ENCODE data around the gene PHF24.

DNA sequence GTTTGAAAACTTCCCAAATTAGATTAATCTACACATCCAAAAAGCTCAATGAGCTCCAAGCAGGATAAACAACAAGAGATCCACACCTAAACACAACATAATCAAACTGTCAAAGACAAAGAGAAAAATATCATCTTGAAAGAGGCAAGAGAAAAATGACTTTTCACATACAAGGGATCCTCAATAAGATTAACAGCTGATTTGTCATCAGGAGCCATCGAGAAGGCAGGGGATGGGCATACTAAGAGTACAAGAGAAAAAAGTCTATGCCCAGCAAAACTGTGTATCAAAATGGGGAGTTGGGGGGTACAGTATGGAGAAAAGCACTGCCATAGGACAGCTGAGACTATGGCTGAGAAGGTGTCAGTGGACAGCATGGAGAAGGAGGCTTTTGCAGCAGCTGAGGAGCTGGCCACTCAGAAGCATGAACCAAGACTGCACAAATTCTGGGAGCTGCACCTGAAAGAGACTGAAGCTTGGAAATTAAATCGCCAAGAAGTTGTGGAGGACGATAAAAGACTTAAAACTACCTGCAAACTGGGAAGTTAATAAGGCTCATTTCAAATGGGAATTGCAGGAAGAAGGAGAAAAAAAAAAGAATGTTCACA lies 52.4 kb downstream of the PHF24 start:
- no peak for TF ChIP-seq CTCF (optimal IDR thresholded peaks at IDR 0.05 in 1 of 3, IDR thresholded peaks at IDR 0.05 in 1 of 3, conservative IDR thresholded peaks at IDR 0.05 in 1 of 3; ENCODE audit: extremely low read depth in 1 of 3, insufficient read depth in 2 of 3, low read length in 3 of 3)
- TF ChIP-seq EZH2 (IDR thresholded peaks at IDR 0.05; ENCODE audit: low read length), result no peak

Data from keratinocyte (primary cell).